HS-5 (cell line): ENCODE measurements around the gene DNAH3.

Experiments used
- DNase-seq: peaks from one replicate; pipeline ENCODE4 v3.0.0-alpha.2; 2012; ENCODE audit warnings: low read depth

The DNAH3 gene

GRCh38 chr16:20905576-20905975 lies 245.1 kb downstream of the DNAH3 start:
- no peak for DNase-seq

- DNase-seq = no peak
Measured at GRCh38 chr16:20904507-20905081, 246.1 kb downstream of the DNAH3 start.

DNA sequence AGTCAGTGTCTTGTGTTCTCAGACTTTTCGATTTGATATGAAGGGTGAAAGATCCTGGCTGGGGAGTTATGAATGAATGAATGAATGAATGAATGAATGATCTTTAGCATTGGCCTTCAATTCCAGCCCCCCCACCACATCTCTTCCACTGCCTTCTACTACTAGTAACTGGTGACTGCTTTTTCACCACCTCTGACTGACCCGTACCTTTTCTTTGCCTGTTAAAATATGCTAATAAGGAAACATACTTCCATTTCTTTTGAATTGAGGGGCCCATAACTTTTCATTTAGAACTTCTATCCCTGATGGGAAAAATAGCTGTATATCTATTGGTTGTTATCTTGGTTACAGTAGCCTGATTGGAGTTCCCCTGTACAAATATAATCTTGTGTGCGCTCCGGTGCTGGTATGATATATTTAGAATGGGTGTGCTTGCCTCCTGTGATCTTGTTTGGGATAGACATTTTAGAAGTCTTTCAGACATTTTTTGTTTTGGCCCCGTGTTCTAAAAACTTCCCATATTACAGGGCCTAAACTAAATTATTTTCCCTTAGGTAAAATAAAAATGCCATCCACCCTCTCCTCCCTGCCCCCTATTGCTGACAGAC lies 246.6 kb downstream of the DNAH3 start:
- no peak for DNase-seq

- DNase-seq = no peak
Measured at GRCh38 chr16:20903116-20903898, 247.3 kb downstream of the DNAH3 start.

DNA sequence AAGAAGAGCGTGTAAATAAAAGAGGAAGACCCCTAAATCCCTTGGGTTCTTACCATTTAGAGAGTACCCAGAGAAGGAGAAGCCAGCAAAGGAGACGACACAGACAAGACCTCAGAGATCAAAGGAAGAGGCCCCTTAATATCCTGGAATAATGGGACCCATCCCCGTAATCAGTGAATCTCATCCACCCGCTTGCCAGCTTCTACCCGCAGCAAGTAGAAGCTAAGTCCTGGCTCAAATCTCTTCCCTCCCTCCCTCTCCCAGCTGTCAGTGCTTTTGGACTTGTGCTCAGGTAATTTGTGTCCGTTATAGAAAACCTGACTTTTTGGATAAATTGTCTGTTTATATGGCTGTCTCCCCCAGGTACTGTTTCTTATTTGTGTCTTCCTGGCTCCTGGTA lies 248.2 kb downstream of the DNAH3 start:
- DNase-seq = no peak

DNA sequence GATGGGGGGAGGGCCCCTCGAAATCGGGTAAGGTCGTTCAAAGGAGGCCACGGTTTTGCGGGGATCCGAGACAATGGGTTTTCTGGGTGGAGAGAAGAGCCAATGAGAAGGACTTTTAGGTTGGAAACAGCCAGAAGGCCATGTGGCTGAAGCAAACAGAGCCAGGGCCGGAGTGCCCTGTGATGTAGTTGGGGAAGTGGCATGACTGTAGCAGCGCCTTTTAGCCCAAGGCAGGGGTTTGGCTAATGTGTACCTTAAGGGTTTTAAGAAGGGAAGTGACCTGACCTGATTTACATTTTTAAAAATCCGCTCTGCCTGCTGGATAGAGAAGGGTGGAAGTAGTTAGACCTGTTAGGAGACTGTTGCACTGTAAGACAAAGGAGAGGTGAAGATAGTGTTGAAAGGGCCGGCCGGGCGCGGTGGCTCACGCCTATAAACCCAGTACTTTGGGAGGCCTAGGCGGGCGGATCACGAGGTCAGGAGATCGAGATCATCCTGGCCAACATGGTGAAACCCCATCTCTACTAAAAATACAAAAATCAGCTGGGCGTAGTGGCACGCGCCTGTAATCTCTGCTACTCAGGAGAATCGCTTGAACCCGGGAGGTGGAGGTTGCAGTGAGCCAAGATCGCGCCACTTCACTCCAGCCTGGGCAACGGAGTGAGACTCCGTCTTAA lies 249.1 kb downstream of the DNAH3 start:
- DNase-seq = no peak

DNA sequence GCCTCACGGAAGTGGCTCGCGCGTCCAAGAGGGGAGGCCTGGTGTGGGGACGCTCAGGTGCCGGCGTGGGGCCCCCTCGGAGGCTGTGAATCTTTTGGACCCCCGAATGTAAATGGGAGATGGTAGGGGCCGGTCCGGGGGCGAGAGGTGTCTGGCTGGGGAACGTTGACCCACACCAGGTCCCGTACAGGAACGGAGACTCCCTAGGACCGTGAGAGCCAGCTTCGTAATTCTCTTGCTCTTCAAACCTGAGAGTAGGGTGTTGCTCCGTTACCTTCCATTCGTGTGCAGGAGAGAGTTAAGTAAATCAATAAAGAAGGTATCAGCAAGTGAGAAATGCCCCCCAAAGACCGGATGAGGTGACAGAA lies 249.6 kb downstream of the DNAH3 start:
- no peak for DNase-seq

GRCh38 chr16:20900299-20901067 lies 250.2 kb downstream of the DNAH3 start, which contains the start of the genes DCUN1D3 and LYRM1:
DCUN1D3 (minus strand) TSS chr16:20900358; CDS start chr16:20862538, 37,820 bp downstream.
LYRM1 (plus strand) TSS chr16:20900771; CDS start chr16:20915556, 14,785 bp downstream.
- DNase-seq = peak; percentile 97

DNA sequence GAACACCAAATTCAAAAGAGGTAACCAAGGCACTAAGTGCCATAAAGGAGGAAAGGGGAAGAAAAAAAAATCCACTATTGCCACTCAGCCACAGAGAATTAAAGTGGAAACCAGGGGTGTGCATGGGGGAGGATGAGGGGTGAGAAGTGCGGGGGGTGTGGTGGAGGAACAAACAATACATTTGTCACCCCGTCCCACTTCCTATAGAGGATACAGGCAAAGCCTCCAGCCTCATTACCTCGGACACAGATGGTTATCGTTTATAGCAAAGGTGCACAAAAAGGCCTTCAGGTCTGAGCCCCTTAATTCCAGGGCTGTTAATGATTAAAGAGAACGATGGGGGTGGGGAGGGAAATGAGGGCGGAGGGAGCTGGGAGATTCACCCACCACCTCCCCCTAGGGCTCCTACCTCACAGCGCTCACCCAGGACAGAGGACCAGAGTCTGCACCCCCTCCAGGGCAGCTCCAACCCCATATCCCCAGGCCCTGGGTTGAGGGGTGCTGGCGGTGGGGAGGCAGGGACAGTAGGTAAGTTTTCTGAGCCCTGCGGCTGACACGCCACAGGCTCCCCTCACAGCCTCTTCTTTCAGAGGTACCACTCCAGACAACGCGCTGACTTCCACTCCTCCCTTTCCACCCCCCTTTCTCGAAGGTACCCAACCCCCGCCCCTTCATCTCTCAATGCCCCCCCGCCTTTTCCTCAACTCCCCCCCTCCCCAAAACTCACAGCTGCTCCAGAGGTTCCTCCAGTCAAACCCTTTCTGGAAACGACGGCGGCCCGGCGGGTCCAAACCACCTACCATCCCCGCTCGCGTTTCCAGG lies 251.0 kb downstream of the DNAH3 start:
- DNase-seq = no peak

GRCh38 chr16:20899071-20899470 lies 251.6 kb downstream of the DNAH3 start:
- no peak for DNase-seq

GRCh38 chr16:20897922-20898321 lies 252.7 kb downstream of the DNAH3 start:
- DNase-seq = no peak

GRCh38 chr16:20897253-20897897 lies 253.3 kb downstream of the DNAH3 start:
- DNase-seq = no peak

DNA sequence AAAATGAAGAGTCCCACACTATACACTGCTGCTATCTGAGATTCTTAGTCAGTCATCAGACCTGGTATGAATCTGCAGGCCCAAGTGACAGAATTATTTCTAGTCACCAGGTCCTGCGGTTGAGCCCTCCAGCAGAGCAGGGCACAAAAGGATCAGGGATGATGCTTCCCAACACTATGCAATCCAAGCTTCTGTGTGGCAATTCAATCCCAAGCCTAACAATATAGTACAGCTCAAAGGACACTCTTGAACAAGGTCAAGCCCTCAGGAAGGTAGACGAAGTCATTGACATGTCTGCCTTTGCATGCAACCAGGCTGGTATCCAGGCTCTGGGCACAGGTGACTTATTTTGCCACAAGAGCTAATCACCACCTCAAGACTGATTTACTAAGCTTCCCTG lies 256.3 kb downstream of the DNAH3 start:
- DNase-seq = no peak

DNA sequence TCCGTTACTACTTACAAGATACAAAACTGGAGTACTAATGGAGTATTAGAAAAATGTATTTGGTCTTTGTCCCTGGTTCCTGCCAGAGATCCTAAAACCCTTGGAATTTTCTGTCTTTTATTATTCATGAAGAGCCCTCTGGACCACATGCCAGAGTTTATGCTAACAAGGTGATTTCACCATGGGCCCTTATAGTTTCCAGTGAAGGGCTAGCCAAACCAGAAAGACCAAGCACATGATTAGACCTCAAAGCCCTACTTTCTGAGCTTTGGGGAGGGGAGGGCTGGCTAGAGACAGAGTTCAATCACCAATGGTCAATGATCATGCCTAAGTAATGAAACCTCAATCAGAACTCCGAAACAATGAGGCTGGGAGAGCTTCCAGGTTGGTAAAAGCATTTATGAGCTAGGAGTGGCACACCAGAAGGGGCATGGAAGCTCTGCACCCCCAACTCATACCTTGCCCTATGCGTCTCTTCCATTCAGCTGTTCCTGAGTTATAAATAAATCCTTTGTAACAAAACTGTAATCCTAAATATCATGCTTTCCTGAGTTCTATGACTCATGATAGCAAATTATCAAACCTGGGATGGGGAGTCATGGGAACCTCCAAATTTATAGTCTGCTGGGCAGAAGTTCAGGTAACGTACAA lies 260.9 kb downstream of the DNAH3 start:
- DNase-seq = no peak

- no peak for DNase-seq
Measured at GRCh38 chr16:20887207-20887606, 263.4 kb downstream of the DNAH3 start.

- DNase-seq = no peak
Measured at GRCh38 chr16:20886320-20886719, 264.3 kb downstream of the DNAH3 start.

GRCh38 chr16:20884240-20884556 lies 266.4 kb downstream of the DNAH3 start:
- DNase-seq = no peak

- DNase-seq = no peak
Measured at GRCh38 chr16:20883554-20884239, 266.9 kb downstream of the DNAH3 start.
